Stimulated activated CD4-positive, alpha-beta T cell treated with anti-CD3 and anti-CD28 coated beads, Interleukin-15, amount 100 ng/mL, for 48 hours (primary cell): ENCODE data around the gene BAIAP2.

ENCODE experiments used
- DNase-seq, 2 donors: peaks; one replicate each; pipeline ENCODE4 v3.0.0-alpha.2; 2020; ENCODE audit warnings: low read depth in 2 of 2

The BAIAP2 gene

DNA sequence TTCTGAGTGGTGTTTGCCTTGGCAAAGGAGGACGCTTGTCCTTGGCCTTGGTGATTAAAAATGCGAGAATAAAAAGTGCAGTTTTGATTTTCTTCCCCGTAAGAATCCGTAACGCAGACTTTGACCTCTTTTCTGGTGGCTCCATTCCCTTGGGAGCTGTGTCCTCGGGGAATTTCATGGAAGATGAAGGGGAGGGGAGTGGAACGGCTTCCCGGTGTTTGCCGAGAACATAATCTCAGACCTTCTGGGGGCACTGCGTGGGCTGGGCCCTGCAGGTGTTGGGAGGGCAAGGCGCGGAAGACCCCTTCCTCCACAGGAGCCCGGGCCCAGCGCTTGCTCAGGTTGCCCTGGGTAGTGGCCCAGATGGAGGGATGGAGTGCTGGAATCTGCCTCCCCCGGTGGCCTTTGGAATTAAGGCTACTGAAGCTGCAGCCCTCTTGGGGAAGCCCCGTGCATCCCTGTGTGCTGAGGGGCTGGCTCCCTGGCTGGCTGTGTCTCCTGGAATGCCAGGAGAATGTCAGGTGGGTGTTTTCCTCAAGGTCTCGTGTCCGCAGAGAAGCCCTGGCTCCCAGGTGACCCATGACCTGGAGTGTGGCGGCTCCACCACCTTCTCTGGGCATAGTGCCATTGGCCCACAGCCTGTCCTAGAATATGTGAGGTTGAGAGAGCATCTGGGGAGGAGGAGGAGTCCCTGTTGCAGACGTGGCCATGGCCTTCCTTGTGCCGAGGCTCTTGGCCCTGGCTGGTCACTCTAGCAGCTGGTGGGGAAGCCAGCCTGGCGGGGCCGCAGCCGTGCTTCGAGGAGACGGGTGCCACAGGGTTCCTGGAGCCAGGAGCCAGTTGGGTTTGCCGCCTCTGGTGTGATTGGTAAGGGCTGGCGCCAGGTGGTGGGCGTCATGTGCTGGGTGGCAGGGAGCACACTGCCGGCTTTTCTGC, 3.1 kb downstream of the BAIAP2 start:
- no peak for DNase-seq

DNA sequence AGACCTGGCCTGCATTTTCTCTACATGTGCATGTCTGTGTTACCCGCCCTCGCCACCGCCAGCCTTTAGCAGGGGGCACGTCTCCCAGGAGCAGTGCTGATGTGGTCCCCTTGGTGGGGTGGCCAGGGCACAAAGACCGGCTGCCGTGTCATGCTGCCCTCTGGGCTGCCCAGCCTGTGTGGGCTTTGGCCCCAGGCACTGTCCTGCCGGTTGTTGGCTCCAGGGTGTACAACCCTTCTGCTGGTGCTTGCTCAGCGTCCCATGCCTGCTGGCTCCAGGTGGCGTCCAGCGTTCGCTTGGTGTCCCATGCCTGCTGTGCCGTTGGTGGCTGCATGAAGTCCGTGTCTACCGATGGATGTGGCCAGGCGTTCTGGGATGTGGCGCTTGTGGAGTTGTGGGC, 4.1 kb downstream of the BAIAP2 start:
- no peak for DNase-seq

DNA sequence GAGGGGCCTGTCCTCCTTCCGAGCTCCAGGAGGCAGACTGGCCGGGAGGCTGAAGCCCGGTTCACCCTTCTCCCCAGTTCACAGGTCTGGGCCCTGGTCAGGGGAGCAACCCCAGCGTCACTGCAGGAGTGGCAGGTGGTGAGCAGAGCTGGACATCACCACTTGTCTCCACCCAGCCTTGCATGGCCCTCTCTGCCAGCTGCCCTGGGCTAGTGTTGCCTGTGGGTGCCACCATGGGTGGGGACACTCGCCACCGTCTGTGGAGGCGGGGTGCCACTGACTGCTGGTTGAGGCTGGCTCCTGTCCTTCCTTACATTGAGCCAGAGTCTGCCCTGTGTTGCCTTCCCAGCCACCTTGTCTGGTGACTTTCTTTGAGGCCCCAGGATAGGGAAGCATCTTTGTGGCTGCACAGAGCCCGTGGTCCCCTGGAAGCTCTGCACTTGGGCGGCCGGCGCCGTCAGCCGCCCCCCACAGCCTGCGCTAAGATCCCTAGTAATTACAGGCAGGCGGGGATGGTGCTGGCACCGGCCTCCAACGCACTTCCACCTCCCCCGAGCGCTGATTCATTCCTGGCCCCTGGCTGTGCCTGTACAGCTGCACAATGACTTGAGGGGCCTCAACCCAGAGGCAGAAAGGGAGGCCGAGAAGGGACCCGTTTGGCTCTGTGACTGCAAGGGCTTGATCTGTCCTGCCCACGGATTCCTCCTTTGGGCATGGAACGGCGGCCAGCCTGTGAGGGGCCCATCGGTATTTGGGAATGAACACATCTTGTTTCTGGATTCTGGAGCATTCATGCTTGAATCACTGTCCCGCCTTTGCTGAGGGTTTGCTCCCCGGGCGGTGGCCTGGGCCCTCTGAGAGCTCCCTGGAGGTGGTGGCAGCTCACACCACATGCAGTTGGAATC, 5.2 kb downstream of the BAIAP2 start:
- no peak for DNase-seq

DNA sequence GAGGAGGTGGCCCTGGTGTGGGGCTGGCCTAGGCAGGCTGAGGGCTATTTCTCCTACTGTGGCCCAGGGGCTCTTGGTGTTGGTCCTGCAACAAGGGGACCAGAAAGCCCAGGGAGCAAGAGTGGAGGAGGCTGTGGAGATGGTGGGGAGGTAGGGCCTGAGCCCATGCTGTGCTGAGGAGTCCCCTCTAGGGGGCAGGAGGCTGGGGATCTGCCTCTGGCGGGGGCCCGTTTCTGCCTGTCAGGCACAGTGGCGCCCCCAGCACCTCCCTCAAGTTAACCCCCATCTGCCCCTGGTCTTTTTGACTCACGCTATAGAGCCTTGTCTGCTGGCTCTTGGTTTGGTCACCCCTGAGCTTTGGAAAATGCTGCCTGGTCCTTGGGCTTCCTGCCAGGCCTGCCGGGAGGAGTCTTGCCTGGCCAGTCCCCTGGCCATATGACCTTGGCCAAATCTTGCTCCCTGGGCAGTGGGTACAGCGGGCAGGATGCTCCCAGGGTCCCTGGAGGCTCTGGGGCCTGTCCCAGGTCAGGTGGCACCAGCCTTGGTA, 5.9 kb downstream of the BAIAP2 start:
- DNase-seq: no peak

DNA sequence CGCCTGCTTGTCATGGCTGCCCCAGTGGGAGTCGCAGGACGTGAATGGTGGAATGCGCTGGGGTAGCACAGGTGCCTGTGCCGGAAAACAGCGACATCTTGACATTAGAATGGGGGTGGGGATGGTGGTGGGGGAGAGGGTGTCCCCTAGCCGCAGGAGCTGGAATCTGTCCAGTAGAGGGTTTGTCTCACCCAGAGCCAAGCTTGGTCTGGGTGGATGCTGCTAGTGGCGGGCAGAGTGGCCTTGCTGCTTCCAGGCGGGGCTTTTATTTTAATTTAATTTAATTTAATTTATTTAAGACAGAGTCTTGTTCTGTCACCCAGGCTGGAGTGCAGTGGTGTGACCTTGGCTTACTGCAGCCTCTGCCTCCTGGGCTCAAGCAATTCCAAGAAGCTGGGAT, 7.7 kb downstream of the BAIAP2 start:
- no peak for DNase-seq

DNA sequence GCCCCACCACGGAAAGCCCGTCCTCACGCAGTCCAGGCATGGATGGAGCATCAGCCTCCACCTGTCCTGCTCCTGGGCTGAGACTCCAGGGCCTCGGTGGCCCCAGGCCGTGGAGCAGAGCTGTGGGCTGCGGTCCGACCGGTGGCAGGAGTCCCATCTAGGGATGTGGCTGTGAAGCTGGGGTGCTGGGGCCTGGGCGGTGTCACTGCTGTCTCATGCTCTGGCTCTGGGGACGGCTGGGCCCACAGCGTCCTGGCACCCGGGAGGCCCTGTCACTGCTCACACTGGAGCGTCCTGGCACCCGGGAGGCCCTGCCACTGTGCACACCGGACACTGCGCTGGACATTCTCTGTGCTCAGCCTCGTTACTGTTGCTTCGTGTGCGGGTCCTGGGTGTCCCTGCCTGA, 8.4 kb downstream of the BAIAP2 start:
- no peak for DNase-seq

DNA sequence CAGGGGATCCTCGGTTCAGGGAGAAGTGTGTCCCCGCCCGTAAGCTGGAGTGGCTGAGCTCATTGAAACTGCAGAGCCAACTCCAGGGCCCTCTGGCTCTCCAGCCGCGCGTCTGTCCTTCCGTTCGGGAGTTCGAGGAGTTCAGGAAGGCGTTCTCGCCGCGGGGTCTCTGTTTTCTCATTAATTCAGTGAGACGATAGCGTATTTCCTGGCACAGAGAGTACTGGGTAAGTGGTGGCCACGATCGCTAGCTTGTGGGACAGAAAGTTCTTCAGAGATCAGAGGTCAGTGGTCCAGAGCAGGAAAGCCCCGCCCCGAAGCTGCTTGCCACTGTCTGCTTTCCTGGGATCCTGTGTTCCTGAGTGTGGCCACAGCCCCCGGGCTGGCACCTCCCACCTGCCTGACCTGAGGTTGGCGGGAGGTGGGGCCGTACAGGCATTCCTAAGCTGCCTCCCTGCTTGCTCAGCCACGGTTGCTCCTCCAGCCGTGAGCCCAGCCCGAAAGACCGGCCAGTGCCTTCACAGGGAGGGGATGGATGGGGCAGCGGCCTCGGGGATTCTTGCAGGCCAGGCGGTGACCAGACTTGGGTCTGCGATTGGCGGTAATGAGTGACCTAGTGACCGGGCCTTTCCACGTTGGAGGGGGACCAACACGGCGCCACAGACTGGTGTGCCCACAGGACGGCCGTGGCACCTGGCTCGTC, 8.9 kb downstream of the BAIAP2 start:
- no peak for DNase-seq

DNA sequence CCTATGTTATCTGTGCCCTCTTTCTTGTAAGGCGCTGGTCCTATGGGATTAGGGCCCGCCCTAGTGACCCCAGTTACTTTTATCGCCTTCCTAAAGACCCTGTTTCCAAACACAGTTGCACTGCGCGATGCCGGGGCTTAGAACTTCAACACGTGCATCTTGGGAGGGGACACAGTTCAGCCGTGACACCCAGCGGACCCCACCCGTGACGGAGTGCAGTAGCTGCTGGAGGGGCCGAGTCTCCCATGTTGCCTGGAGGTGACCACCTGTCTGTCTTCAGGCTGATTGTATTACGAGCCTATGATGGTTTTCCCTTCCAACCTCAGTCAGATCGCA, 9.4 kb downstream of the BAIAP2 start:
- no peak for DNase-seq

DNA sequence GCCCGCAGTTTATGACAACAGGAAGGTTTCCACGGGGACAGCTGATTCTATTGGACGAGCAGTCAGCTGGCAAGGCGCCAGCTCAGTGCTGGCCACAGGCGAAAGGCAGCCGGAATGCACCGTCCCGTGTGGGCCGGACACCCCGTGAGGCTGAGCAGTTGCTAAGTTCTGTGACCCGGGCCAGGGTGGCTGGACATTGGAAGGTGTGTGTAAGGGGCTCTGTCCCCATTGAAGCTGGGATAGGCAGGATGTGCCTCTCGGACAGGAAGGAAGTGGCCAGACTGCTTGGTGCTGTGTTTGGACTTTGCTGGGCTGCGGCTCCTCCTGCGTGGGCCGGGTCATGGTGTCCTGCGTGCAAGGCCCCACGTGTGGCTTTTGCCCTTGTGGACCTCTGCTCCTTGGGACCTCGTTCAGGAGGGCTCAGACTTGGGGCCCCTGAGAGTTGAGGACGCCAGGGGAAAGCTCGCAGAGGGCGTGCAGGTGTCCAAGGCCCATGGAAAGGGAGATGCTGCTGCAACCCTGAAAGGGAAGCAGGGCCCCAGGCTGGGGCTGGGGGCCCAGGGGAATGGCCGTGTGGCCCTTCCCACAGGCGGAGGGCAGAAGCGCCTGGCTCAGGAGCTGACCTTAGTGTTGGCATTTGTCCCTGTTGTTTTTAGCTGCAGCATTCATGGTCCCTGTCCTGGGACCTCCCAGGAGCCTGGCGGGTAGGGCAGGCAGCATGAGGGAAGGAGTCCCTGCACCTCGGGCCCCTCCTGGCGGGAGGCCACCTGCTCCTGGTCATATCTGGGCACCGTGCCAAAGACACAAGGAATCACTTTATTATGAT, 10.0 kb downstream of the BAIAP2 start:
- DNase-seq: no peak

DNA sequence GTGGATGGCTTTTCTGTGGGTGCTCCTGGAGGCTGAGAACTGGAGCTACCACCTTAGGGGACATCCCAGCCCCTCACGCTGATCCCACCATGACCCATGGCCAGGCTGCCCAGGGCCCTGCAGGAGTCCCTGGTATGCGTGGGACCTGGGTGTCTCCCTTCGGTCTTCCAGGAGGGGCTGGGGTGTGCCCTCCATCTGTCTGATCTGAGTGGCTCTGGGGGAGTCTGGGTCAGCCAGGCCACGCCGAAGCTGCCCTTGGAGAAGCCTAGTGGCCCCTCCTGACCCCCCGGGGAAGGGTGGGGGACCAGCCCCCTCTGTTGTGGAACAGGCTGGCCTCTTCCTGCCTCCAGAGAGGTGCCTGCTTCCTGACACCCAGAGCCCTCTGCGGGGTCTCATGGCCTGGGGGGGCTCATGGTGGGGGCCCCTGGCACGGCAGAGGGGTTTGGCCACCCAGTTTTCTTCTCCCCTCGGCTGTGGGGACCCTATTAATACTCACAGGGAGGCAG, 10.7 kb downstream of the BAIAP2 start:
- DNase-seq: no peak

DNA sequence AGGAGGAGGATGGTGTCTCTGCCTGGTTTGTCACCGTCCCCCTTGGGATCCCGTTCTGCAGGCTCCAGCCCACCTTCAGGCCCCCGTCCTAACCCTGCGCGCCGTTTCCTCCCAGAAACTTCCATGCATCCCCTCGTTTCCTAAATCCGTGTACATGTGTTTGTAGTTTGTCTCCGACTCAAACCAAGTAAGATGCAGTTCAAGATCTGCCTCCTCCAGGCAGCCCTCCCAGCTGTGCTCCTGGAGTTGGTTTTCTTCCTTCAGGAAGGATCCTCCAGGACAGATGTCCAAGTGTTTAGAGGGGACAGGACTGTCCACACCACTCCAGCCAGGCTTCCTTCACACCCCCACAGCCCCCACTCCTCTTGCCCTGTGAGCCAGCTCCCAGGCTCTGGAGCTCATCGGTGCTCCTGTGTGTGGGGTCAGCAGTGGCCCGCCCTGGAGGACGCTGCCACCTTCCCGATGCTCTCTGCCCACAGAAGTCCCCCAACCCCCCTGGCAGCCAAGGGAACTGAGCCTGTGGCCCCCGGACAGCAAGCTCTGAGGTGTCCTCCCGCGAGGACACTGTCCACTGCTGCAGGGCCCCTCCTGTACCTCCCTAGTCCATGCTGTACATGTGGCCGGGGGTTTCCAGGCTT, 11.3 kb downstream of the BAIAP2 start:
- DNase-seq: no peak

DNA sequence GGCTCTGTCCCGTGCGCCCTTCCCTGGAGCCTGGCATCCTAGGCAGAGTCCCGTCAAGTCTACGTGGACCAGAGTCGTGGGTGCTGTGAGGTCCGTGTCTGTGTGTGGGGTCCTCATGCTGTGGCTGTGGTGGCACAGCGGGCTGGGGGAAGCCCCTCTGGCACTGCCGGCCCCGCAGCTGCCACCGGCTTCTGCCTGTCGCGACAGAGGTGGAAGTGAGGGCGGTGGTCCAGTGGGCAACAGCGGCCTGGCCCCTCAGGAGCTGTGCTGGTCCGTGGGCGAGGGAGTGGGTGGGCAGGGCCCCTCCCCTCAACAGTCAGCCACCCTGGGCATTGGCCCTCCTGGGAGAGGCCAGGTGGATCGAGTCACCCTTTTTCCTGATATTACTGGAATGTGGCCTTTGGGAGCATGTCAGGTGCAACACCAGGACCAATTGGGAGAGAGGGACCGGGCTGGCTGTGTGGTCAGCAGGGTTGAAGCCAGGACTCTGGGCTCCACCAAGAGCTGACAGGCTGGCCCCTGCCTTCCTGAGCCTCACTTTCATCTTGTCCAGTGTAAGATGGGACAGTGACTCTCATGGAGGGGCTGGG, 11.9 kb downstream of the BAIAP2 start:
- no peak for DNase-seq

DNA sequence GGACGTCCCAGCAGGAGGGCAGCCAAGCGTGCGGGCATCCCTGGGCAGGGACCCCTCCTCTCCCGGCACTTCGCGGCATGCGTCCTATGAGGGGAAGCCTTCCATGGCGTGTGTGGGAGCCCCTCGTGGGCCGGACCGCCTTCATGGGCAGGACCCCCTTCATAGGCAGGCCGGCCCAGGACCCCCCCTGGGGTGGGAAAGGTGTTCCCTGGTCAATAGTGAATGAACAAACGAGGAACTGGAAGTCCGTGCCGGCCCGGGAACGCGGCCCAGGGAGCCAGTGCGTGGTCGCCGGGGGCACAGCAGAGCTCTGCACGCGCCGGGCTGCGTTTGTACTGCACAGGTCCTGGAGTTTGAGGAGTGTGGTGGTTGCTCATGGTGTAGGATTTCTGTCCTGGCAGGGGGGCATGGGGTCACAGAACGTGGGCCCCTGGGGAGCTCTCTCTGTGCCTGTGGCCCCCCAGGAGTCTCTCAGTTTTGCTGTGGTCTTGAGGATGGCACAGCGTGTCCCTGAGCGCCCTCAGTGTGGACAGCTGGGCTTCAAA, 13.9 kb downstream of the BAIAP2 start:
- no peak for DNase-seq

DNA sequence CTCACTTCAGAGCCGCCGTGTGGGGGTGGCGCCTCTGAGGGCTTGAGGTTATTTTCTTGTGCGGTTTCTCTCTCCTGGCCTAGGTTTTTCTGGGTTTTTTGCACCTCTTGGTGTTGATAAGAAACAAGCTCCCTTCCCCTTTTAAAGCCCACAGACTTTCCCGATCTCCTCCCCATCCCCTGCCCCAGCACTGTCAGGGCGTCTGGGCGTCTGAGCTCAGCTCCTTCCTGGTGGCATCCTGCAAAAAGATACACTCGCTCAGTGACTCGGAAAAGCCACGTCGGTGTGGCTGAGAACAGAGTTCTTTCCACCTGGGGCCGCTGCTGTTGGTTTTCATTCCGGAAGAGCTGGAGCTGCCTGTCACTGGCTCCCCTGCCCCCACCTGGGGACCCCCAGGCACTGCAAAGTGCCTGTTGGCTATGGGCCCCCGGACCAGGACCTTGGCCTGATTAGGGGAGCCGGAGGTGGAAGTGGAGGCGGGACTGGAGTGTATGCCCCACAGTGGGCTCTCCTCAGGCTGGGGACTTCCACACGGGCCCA, 14.5 kb downstream of the BAIAP2 start:
- no peak for DNase-seq

DNA sequence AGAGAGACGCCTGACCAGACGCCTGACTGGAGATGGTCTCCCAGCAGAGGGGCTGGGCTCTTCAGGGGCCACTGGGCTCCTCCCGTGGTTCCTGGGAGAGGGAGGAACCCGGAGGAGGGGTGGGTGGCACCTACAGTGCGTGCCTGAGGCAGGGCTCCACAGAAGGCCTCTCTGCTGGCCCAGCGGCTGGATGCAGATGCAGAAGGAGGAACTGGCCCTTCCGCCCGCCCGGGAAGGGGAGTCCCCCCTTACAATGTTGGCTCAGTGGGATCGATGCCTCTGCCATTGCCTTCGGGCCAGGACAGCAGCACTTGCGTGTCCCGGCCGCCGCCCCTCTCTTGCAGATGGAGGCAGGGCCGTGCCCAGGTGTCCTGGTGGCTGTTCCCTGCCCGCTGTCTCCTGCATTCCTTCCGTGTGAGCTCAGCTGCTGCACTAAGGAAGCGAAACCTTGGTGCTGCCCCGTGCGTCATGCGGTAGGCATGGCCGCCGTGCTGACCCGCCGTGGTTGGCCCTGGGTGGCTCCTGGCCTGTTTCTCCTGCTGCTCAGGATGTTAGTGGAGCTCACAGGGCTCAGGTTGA, 15.1 kb downstream of the BAIAP2 start:
- no peak for DNase-seq

DNA sequence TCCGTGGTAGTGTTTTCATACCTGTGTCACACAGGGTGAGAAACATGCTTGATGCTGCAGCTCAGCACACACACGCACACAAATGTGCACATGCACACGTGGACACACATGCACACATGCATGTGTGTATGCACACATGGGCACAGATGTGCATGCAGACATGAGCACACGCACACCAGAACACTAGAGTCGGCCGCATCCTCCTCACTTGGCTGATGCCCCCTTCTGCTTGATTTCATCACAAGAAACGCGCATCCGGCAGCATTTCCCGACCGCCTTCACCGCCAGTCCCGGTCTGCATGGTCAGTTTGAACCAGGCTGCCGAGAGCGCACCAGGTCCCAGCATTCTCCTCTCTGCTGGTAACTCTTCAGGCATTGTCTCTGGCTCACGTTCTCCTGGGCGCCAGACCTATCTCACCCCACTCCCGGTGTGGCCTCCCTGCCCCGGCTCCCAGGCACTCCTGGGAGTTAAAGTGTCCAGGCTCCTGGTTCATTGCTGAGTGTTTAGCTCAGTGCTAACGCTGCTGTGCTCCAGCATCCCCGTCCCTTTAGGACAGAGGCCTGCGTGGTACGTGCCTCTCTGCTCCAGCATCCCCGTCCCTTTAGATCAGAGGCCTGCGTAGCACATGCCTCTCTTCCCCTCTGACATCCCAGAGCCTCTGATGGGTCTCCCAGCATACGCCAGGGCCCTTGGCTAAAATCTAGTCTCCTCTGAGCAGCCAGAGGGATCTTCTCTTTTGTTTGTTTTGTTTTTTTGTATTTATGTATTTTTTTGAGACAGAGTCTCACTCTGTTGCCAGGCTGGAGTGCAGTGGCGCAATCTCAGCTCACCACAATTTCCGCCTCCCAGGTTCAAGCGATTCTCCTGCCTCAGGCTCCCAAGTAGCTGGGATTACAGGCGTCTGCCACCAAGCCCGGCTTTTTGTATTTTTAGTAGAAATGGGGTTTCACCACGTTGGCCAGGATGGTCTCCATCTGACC, 16.0 kb downstream of the BAIAP2 start:
- DNase-seq: no peak

DNA sequence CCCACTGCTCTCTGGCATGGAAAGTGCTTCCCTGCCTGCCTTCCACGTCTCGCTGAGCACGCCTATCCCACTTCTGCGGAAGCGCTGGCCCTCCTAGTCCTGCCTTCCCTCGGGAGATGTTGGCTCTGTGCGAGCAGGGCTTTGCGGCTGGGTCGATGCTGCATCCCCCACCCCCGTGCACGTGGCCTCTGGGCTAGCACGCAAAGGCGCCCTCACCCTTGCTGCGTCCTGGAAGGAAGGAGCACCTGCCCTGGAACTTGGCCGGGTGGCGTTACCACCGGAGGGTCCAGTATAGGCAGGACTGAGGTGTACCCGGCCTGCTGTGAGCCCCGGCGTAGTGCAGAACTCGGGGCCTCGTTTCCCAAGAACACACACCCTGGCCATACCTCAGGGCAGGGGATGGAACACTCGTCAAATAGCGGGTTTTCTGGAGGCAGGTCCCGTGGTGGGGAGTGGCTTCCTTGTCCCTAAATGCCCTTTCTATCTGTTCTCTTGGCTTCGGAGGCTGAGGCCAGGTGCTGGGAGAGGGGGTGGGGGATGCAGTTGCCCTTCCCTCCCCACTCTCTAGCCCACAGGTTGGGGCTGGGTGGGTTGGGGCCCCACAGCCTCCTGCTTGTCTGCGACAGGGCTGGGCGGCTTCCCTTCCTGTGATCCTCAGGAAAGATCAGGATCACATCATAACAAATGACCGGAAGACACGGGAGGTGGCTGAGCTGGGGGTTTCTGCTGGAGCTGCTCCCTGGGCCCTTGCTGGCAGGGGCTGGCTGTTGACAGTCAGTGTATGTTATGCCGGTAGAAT, 17.4 kb downstream of the BAIAP2 start:
- no peak for DNase-seq
